ENCODE data around the gene SEPTIN5.

Gene SEPTIN5

GRCh38 chr22:19753996-19754700 lies 39.8 kb downstream of the SEPTIN5 start:
- no peak for TF ChIP-seq CTCF (IDR thresholded peaks at IDR 0.05)

GRCh38 chr22:19754701-19755144 lies 40.4 kb downstream of the SEPTIN5 start:
- TF ChIP-seq CTCF (IDR thresholded peaks at IDR 0.05) = no peak

- TF ChIP-seq CTCF (IDR thresholded peaks at IDR 0.05) = no peak
Measured at GRCh38 chr22:19755145-19755710, 40.9 kb downstream of the SEPTIN5 start.

GRCh38 chr22:19755722-19756287 lies 41.5 kb downstream of the SEPTIN5 start:
- TF ChIP-seq CTCF (IDR thresholded peaks at IDR 0.05) = no peak

GRCh38 chr22:19756288-19757128 lies 42.2 kb downstream of the SEPTIN5 start:
- peak; percentile 84 for TF ChIP-seq CTCF (IDR thresholded peaks at IDR 0.05)

GRCh38 chr22:19757140-19757984 lies 43.1 kb downstream of the SEPTIN5 start:
- TF ChIP-seq CTCF (IDR thresholded peaks at IDR 0.05) = no peak

Measured in LNCAP (cell line).